ENCODE measurements around the gene HOXA1. TPM values are rescaled to one million over a fixed set of nuclear protein-coding genes. Genes with fewer than 3 reads are reported as not detected.

The HOXA1 gene
- total RNA-seq, 1 donor = 0.42 TPM

- Histone ChIP-seq H3K9me3 (ENCODE audit: low read depth, low read length) (no peaks in the 10 kb centered on the region), H3K27me3 (ENCODE audit: insufficient read depth, low read length) (peaks cover 52% of the 10 kb centered on the region), H3K4me1 (ENCODE audit: insufficient read depth, low read length) (peaks cover 15% of the 10 kb centered on the region), H3K4me3 (ENCODE audit: low read length) (no peak overlapping the region)
Observed at GRCh38 chr7:27105301-27106031, 9.7 kb upstream of the HOXA1 start.

- Histone ChIP-seq H3K4me1 (ENCODE audit: insufficient read depth, low read length) (peaks cover 15% of the 10 kb centered on the region), H3K9me3 (ENCODE audit: low read depth, low read length) (no peaks in the 10 kb centered on the region), H3K4me3 (ENCODE audit: low read length) (no peak overlapping the region), H3K27me3 (ENCODE audit: insufficient read depth, low read length) (peaks cover 62% of the 10 kb centered on the region)
Observed at GRCh38 chr7:27104341-27105058, 8.7 kb upstream of the HOXA1 start.

GRCh38 chr7:27103489-27104226 is 7.9 kb upstream of the HOXA1 start:
- Histone ChIP-seq H3K4me3 (ENCODE audit: low read length) (no peak overlapping the region), H3K27me3 (ENCODE audit: insufficient read depth, low read length) (peaks cover 70% of the 10 kb centered on the region), H3K9me3 (ENCODE audit: low read depth, low read length) (no peaks in the 10 kb centered on the region), H3K4me1 (ENCODE audit: insufficient read depth, low read length) (peaks cover 21% of the 10 kb centered on the region)

- Histone ChIP-seq H3K27me3 (ENCODE audit: insufficient read depth, low read length) (peaks cover 79% of the 10 kb centered on the region), H3K4me1 (ENCODE audit: insufficient read depth, low read length) (peaks cover 29% of the 10 kb centered on the region), H3K9me3 (ENCODE audit: low read depth, low read length) (no peaks in the 10 kb centered on the region), H3K4me3 (ENCODE audit: low read length) (no peak within 1 kb of the TSS)
Observed at GRCh38 chr7:27102581-27103442, 7.0 kb upstream of the HOXA1 start, which contains the start of gene HOXA2. HOXA2 (minus strand) TSS chr7:27102683; CDS start chr7:27102500, 183 bp downstream.

GRCh38 chr7:27101957-27102580 is 6.3 kb upstream of the HOXA1 start:
- H3K27me3 ChIP-seq (ENCODE audit: insufficient read depth, low read length) = peaks cover 86% of the 10 kb centered on the region
- peaks cover 37% of the 10 kb centered on the region for H3K4me1 ChIP-seq (ENCODE audit: insufficient read depth, low read length)
- no peak overlapping the region for H3K4me3 ChIP-seq (ENCODE audit: low read length)
- no peaks in the 10 kb centered on the region for H3K9me3 ChIP-seq (ENCODE audit: low read depth, low read length)

- Histone ChIP-seq H3K4me1 (ENCODE audit: insufficient read depth, low read length) (peaks cover 40% of the 10 kb centered on the region), H3K9me3 (ENCODE audit: low read depth, low read length) (no peaks in the 10 kb centered on the region), H3K4me3 (ENCODE audit: low read length) (no peak overlapping the region), H3K27me3 (ENCODE audit: insufficient read depth, low read length) (peaks cover 86% of the 10 kb centered on the region)
Observed at GRCh38 chr7:27101171-27101956, 5.6 kb upstream of the HOXA1 start.

- no peaks in the 10 kb centered on the region for H3K9me3 ChIP-seq (ENCODE audit: low read depth, low read length)
- H3K4me3 ChIP-seq (ENCODE audit: low read length) = no peak overlapping the region
- H3K4me1 ChIP-seq (ENCODE audit: insufficient read depth, low read length) = peaks cover 41% of the 10 kb centered on the region
- H3K27me3 ChIP-seq (ENCODE audit: insufficient read depth, low read length) = peaks cover 84% of the 10 kb centered on the region
Observed at GRCh38 chr7:27100694-27101170, 4.9 kb upstream of the HOXA1 start.

- no peak overlapping the region for H3K4me3 ChIP-seq (ENCODE audit: low read length)
- H3K4me1 ChIP-seq (ENCODE audit: insufficient read depth, low read length) = peaks cover 51% of the 10 kb centered on the region
- H3K9me3 ChIP-seq (ENCODE audit: low read depth, low read length) = no peaks in the 10 kb centered on the region
- peaks cover 82% of the 10 kb centered on the region for H3K27me3 ChIP-seq (ENCODE audit: insufficient read depth, low read length)
Observed at GRCh38 chr7:27099453-27100370, 3.9 kb upstream of the HOXA1 start.

- peaks cover 82% of the 10 kb centered on the region for H3K27me3 ChIP-seq (ENCODE audit: insufficient read depth, low read length)
- peaks cover 54% of the 10 kb centered on the region for H3K4me1 ChIP-seq (ENCODE audit: insufficient read depth, low read length)
- H3K9me3 ChIP-seq (ENCODE audit: low read depth, low read length) = no peaks in the 10 kb centered on the region
- H3K4me3 ChIP-seq (ENCODE audit: low read length) = no peak overlapping the region
Observed at GRCh38 chr7:27098578-27099451, 3.0 kb upstream of the HOXA1 start.

- Histone ChIP-seq H3K4me1 (ENCODE audit: insufficient read depth, low read length) (peaks cover 54% of the 10 kb centered on the region), H3K9me3 (ENCODE audit: low read depth, low read length) (no peaks in the 10 kb centered on the region), H3K4me3 (ENCODE audit: low read length) (peak overlapping the region; percentile 0), H3K27me3 (ENCODE audit: insufficient read depth, low read length) (peaks cover 82% of the 10 kb centered on the region)
Observed at GRCh38 chr7:27097686-27098577, 2.1 kb upstream of the HOXA1 start.

GRCh38 chr7:27096768-27097514 is 1.1 kb upstream of the HOXA1 start:
- Histone ChIP-seq H3K4me3 (ENCODE audit: low read length) (peak overlapping the region; percentile 78), H3K27me3 (ENCODE audit: insufficient read depth, low read length) (peaks cover 84% of the 10 kb centered on the region), H3K4me1 (ENCODE audit: insufficient read depth, low read length) (peaks cover 45% of the 10 kb centered on the region), H3K9me3 (ENCODE audit: low read depth, low read length) (no peaks in the 10 kb centered on the region)
